Measurements from ENCODE around the gene EPB42.

DNA sequence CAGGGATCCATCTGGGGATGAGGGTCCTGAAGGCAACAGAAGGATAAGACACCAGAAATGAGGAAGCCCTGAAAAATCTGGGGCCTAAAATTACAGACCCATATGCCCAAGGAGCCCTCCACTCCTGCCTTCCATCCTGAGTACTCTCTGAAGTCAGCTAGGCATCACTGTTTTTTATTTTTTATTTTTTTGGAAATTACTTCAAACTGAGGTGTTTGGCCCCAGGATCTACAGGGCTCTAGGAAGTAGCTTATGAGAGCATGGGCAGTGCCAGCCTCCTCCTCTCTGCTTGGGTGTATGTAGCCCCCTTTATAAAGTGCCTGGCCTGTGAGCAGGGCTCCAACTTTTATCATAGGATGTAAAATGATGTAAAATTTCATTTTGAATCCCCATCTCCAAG, 7.9 kb downstream of the EPB42 start:
- TF ChIP-seq EZH2phosphoT487 (IDR thresholded peaks at IDR 0.05; ENCODE audit: insufficient read depth, low read depth) = no peak
- no peak for TF ChIP-seq EZH2 (IDR thresholded peaks at IDR 0.05; ENCODE audit: insufficient read depth, poor library complexity, severe bottlenecking)
